GM21381 (cell line): ENCODE results near the gene HIF3A.
"Not testable (repeated sequence)": the region's sequence is repeated elsewhere in the genome, so short reads cannot be mapped to it uniquely, and the experiment has no call there.

Experiments used
- ATAC-seq: cut with Tn5 transposase; IDR thresholded peaks from one replicate; pipeline ENCODE4 v1.9.1; 2021; ENCODE audit warnings: mild to moderate bottlenecking, moderate library complexity; ENCODE audit not compliant: unreplicated experiment

The HIF3A gene

DNA sequence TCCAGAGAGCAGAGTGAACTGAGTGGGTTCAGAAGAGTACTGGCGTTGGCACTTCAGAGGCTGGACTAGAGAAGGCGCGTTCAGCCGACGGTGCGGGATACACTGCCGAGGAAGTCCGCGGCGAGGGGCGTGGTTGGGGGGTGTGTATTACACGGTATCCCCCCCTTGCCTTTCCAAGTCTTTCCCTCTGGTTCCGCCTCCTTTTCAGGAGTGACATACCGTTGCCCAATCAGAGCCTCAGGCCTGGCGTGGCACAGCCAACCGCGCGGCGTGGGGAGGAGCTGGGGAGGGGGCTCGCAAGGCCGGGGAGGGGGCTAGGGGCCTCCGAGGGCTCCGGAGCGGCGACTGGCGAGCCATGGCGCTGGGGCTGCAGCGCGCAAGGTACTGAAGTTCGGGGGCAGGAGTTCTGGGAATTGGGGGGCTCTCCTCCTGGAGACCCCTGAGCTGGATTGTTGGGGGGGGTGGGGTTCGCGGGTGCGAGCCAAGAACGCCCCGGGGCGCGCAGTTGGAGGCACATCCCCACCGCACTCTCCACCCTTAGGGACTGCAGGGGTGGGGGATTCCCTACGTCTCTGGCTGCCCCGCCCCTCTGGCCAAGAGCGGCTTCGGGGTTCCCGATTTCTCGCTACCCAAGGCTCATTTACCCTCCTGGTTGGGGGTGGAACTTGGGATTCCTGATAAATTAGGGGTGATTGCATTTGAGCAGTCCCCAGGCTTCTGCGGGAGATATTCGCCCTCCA is at the start of gene HIF3A:
TSS of gene HIF3A (plus strand) at position 321 of the 740 bp plus-strand sequence. CDS start at position 356, 35 bp downstream.
- no peak for ATAC-seq

DNA sequence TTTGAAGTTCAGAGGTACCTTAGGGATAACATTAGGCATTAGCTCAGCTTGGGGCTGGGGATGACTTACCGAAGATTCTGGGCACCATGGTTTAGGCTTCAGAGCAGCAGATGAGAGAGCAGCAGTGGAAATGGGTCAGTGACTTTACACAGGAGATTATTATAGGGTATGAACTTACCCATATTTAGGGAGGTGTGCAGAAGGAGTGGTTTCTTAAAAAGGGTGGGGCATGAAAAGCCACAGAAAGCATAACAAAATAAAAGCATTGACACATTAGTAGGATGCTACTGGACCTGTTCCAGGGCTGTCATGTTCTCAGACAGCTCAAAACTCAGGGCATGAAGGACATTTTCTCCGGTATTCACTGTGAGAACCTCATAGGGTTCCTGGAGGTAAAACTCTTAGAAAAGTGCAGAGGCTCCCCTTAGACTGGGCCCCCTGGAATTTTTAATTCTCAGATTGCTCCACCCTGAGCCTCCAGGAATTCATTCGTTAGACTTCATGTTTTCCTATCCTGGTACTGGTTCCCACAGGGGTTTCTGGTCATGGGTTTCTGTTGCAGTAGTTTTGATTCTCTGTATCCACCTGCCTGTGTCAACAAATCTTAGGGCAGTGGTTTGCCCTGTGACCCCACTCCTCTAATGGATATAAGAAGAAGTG is 46.6 kb upstream of the HIF3A start:
- ATAC-seq = no peak

DNA sequence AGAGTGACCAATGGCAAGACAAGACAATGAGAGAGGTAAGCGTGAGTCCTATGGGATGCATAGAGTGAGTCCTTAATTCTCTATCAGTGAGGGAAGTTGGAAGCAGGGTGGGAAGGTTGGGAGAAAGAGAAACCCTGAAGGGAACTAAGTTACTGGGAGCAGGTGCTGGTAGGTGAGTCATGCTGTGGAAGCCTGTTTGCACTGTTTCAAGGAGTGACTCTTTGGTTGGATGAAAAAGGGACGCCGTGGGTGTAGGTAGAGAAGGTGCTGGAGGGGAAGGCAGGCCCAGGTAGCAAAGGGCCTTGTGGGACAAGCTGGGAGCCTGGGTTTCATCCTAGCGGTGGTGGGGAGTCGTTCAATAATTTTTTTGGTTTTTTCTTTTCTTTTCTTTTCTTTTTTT is 45.4 kb upstream of the HIF3A start:
- no peak for ATAC-seq

DNA sequence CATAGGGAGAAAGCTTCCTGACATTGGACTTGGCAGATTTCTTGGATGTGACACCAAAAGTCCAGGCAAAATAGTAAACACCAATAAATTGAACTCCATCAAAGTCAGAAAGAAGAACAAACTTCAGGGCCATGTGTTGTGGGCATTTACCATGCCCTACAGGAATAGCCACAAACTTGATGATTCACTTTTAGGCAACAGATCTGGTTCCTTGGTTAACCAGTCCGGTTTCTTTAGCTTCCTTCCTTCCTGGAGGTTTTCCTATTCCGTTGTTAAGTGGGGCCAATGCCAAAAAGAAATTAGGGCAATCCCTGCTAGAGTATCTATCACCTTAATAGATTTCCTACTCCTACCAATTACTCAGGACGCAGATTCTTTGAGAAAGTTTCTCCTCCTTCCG is 42.1 kb upstream of the HIF3A start:
- no peak for ATAC-seq

DNA sequence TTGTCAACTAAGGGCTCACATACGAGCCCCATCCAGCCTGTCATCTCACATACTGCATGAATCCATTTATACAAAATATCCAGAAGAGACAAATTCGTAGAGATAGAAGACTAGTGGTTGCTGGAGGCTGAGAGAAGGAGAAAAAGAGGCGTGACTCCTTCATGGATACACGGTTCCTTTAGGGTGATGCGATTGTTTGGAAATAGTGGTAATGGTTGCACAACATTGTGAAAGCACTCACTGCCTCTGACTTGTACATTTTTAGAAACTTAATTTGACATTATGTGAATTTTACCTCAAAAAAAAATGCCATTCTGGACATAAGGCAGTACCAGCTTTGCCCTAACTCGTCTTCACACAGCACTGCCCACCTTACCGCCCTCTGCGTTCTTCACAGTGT is 40.0 kb upstream of the HIF3A start:
- ATAC-seq = no peak

DNA sequence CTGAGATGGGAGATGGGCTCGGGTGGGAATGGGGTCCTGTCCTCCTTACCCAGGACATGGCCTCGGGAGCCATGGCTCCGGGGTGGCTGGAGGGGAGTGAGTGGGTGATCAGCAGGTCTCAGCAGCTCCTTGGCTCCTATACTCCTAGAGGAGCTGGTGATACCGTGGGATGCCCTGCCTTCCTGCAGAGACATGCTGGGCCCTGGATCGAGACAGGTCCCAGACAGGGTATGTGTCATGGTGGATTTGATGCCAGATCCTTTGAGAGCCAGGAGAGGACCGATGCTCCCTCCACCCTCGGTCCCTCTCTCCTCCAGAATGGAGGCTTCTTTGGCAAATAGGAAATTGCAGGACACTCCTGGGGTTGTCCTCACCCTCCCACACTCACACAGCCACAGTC is 35.3 kb upstream of the HIF3A start:
- ATAC-seq = not testable (repeated sequence)

DNA sequence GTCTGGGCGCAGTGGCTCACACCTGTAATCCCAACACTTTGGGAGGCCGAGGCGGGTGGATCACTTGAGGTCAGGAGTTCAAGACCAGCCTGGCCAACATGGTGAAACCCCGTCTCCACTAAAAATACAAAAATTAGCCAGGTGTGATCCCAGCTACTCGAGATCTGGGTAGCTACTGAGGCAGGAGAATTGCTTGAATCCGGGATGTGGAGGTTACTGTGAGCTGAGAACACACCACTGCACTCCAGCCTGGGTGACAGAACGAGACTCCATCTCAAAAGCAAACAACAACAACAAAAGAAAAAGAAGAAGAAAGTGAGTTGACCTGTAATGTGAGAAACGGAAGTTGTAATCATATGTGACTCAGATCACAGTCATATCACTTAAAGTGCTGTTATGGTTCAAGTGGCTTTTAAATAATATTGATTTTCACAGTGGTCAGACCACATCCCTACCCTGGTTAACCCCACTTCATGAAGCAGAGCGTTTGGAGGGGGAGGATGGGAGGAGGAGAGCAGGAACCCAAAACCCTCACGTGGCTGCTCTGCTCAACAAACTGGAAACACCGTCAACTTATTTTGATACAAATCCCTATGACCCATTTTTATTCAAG is 34.1 kb upstream of the HIF3A start:
- peak; percentile 79 for ATAC-seq

DNA sequence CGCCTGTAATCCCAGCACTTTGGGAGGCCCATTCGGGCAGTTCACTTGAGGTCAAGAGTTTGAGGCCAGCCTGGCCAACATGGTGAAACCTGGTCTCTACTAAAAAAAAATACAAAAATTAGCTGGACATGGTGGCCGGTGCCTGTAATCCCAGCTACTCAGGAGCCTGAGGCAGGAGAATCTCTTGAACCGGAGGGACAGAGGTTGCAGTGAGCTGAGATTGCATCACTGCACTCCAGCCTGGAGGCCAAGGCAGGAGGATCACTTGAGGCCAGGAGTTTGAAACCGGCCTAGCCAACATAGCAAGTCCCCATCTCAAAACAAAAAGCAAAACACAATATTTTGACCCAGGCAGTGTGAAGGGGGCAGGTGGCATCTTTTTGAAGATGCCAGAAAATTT is 32.0 kb upstream of the HIF3A start:
- not testable (repeated sequence) for ATAC-seq

DNA sequence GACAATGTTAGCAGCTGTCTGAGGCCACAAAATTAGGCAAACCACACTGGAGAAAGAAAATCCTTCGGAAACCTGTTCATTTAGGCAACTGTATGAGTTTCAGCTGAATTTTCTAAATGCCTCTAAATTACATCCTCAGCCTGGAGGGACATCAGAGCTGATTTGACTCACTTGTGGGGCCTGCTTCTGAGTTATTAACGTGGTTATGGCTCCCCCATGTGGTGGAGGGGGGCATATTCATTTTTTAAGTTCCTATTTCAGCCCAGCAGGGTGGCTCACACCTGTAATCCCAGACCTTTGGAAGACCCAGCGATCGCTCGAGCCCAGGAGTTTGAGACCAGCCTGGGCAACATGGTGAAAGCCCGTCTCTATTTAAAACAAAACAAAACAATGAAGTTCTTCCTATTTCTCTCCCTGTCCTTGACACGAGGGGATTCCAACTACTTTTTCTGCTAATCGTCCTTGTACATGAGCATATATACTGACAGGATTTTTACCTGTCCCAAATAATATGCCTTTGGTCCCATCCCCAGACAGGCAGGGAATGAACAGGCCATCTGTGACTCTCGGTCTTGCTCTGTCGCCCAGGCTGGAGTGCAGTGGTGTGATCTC is 31.5 kb upstream of the HIF3A start:
- no peak for ATAC-seq

DNA sequence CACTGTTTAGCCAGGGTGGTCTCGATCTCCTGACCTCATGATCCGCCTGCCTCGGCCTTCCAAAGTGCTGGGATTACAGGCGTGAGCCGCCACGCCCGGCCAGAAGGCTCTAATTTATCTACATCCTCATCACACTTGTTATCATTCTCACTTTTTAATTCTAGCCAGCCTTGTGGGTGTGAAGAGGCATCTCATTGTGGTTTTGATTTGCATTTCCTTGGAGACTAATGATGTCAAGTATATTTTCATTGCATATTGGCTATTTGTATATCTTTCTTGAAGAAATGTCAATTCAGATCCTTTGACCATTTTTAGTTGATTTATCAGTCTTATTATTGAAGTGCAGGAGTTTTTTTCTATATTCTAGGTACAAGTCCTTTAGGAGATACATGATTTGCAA is 27.7 kb upstream of the HIF3A start:
- no peak for ATAC-seq

DNA sequence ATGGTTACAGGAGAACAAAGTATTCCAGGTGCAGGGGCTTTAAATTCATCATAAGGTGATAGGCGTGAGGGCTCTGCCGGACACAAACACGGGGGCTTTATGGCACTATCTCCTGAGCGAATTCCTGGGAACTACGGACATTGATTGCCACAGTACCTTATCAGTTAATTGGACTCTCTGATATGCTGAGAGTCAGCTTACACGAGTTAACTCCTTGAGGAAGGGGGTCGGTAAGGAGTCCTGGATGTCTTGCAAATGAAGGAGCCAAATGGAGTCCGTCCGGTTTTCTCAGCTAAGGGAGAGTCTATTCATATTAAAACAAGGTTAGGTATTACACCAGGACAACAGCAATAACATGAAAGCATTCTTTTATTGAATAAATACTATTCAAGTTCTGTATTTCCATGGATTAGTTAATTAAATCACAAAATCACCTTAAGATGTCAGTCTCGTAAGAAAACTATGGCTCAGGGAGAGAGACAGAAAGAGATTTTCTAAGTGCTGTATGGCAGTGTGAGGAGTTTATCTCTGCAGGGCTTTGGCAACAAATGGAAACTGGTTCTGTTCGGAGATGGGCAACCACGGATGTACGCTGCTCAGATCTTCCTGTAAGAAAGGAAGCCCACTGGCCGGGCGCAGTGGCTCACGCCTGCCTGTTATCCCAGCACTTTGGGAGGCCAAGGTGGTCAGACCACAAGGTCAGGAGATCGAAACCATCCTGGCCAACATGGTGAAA is 26.2 kb upstream of the HIF3A start:
- no peak for ATAC-seq

DNA sequence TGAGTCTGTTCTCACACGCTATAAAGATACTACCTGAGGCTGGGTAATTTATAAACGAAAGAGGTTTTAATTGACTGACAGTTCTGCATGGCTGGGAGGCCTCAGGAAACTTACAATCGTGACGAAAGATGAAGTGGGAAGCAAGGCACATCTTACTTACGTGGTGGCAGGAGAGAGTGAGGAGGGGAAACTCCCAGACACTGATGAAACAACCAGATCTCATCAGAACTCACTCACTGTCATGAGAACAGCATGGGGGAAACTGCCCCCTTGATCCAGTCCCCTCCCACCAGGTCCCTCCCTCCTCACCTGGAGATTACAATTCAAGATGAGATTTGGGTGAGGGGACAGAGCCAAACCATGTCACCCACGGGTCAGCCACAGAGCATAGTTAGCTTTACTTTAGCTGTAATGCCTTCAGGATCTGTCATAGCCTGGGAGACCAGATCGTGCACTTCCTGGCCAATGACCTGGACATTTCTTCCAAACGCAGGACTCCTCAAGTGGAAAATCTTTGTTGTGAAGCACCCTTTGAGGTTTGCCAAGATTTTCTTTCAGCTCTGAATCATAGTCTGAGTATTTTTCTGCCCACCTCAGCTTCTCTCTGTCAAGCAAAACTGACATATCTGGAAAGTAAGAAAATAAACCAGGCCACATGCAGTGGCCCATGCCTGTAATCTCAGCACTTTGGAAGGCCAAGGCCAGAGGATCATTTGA is 25.2 kb upstream of the HIF3A start:
- ATAC-seq = no peak

DNA sequence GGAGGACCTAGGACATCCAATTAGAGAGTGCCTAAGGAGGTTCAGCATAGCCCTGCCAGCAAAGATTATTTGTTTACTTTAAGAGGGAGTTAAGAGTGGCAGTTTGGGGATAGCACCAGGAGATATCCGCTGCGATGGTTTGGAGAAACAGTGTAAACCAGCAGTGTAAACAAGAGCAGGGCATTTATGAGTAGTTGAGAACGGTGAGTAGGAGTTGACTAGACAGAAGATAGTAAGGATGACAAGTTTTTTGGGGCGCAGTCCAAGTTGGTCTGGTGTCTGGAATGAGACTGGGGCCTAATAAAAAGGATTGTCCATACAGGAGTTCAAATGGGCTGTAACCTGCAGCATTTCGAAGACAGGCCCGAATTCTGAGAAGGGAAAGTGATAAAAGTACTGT is 22.9 kb upstream of the HIF3A start:
- ATAC-seq = not testable (repeated sequence)

DNA sequence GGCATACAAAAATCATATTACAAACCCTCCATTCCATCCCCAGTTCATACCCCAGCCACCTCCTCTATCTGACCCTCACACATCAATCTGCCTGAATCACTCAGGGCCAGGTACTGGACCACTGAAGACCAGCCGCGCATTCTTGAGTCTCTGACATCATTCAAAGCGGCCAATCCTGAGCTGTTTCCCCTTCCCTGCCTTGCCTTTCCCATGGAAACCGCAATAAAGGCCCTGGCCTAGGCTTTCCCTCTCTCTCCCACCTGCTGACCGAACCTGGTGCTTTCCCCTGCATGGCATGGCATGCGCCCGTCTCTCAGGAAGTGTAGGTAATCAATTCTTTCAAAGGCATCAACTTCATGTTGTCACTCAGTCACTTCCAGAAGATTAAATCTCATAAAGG is 17.7 kb upstream of the HIF3A start:
- no peak for ATAC-seq

DNA sequence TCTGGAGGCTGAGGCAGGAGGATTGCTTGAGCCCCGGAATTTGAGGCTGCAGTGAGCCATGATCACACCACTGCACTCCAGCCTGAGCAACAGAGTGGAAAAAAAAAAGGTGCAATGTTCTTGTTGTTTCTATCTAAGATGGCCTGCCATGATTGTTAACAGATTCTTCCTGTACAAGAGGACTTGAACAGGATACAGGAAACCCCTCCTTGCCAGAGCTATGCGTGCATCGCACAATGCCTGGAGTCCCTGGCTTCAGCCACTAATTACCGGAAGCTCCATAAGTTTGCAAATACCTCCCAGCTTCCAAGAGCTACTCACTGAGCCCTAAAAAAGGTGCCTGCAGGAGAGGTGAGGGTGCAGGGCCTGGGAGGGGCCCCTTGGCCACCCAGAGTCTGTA is 13.1 kb upstream of the HIF3A start:
- ATAC-seq = no peak

DNA sequence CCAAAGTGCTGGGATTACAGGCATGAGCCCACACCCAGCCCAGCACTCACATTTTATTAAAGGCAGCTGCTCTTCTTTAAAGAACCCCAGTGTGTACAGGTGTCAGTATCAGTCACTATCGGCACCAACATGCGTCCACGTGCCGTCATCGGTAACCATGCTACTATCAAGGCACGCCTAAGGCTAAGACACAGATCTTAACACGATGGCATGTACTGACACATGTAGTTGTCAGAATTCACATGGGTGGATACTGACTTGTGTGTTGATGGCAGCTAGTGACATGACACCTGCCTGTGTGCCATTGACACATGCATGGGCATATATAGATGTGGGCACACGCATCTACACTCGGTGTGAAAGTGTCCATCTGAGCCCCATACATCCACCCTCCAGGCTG is 12.2 kb upstream of the HIF3A start:
- no peak for ATAC-seq

DNA sequence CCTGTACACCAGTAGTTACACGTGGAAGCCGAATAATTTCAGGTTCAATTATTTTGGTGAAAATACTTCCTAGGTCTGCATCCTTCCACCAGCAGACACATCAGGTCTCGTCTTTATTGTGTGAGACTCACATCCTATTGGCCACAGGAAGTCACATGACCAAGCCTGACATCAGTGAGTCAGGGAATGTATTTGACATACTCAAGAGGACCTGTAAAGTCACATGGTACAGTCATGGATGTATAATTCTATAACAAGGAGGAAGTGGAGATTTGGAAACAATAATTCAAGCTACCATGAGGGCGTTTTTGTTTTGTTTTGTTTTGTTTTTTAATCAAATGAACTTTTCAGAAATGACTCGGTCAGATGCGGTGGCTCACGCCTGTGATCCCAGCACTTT is 9.3 kb upstream of the HIF3A start:
- ATAC-seq = no peak

DNA sequence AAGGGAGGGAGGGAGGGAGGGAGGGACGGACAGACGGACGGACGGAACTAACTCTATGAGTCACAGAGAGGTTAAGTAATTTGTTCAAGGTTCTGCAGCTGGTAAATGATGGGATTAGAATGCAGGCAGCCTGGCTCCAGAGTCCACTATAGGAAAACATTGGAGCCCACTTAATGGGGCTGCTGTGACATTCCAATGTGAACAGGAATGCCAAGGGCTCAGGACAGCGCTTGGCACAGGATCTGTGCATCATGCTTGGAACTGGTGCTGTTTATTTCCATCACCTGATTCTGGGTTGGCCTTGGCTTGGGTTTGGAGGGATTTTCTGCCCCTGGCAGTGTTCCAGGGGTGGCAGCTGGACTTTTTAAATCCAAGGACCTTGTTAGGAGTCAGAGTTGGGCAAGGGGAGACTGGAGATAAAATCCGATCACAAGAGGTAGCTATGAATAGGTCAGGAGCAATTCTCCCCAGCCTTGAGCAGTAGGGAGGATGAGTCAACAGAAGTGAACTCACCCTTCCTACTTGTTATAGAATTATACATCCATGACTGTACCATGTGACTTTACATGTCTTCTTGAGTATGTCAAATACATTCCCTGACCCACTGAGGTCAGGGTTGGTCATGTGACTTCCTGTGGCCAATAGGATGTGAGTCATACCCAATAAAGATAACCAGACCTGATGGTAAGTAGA is 7.8 kb upstream of the HIF3A start:
- no peak for ATAC-seq

DNA sequence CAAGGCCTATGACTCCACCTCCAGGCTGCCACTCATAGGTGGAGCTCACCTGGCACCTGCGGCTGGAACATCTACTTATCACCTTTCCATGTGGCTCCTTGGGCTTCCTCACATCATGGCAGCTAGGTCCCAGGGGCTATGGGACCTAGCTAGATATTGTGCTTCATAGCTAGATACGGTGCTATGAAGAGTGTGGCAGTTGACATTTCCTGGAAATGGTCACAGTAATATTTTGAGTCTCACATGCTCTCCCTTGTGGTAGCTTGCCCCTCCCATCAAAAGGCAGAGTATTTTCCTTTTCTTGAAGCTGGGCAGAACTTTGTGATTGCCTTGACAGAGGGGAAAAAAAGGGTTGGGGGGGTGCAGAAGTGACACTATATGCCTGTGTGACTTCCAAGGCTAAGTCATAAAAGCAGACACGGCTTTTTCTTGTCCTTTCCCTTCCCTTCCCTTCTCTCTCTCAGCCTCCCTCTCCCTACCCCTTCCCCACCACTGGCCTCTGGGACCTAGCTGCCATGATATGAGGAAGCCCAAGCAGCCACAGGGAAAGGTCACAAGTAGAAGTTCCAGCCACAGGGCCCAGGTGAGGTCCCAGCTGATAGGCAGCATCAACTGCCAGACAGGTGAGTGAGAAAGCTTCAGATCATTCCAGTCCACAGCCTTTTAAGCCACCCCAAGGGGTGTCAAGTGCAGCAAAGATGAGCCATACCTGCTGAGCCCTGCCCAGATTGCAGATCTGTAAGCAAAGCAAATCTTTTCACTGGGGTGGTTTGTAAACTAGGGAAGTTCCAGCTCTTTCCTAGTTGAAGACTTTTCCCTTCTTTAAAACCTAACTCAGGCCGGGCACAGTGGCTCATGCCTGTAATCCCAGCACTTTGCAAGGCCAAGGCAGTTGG is 6.9 kb upstream of the HIF3A start:
- ATAC-seq = no peak
